GM18870 (cell line): Measurements from ENCODE around the gene RCSD1.
"Not testable (repeated sequence)": the region's sequence is repeated elsewhere in the genome, so short reads cannot be mapped to it uniquely, and the experiment has no call there.

Experiments used
- ATAC-seq: cut with Tn5 transposase; IDR thresholded peaks from one replicate; pipeline ENCODE4 v1.9.1; 2021; ENCODE audit warnings: moderate library complexity; ENCODE audit not compliant: unreplicated experiment

Gene RCSD1

GRCh38 chr1:167629681-167630567 lies at the start of gene RCSD1:
Gene RCSD1 (plus strand): TSS chr1:167630232. CDS start chr1:167630424, 192 bp downstream.
- ATAC-seq: no peak

DNA sequence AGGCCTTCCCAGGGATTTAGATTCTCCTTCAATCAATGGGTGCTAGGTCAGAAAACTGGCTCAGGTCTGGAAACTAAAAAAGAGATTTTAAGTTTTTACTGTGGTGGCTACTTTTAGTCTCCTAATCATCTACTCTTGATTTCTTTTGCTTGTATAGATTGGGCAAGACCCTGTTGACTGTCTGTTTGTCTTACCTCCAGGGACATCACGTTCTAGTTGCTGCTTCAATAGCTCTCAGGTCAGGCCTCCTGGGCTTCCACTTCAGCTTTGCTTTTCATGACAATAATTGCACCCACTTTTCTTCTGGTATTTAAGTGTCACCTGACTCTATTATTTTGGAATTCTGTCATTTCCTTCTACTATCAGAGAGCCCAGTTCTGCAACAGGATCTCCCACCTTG lies 48.0 kb upstream of the RCSD1 start:
- ATAC-seq: no peak

DNA sequence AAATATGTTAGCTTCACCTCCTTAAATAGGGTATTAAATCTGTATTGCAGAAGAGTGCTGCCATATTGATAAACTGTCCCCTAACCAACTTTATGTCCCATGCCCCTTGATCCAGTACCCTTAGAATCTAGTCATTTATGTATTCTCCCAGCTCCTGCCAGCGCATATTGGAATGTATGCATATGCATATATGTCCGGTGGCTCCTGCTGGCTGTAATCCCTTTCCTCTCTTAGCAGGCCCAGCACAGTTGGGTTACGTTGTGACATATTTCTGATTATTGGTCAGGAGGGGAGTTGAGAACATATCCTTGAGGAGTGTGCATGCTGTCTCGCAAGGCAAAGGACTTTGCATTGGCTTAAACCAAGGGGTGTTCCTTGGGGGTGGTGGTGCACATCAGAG lies 47.3 kb upstream of the RCSD1 start:
- no peak for ATAC-seq

DNA sequence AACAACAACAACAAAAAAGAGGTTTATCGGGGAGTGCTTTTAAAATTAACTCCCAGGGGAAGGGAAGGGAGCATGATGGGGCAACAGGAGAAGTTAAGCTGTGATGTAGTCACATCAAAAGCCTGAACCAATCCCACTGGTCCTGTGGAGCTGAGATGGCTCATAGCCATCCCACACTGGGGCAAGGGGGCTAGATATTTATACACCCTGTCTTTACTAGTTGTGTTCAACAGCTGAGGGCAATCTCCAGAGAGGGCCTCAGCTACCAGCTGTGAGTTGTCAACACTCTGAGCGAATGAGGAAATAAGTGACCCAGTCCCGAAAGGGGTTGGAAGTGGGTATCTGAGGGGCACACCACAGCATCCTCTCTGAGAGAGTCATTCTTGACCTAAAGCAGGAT lies 45.5 kb upstream of the RCSD1 start:
- ATAC-seq: no peak

GRCh38 chr1:167587342-167587741 lies 42.7 kb upstream of the RCSD1 start:
- no peak for ATAC-seq

- ATAC-seq: no peak
These were observed 42.2 kb upstream of the RCSD1 start for GRCh38 chr1:167587872-167588271.

GRCh38 chr1:167588361-167588760 lies 41.7 kb upstream of the RCSD1 start:
- no peak for ATAC-seq

- ATAC-seq: no peak
These were observed 37.6 kb upstream of the RCSD1 start for GRCh38 chr1:167592475-167592874.

DNA sequence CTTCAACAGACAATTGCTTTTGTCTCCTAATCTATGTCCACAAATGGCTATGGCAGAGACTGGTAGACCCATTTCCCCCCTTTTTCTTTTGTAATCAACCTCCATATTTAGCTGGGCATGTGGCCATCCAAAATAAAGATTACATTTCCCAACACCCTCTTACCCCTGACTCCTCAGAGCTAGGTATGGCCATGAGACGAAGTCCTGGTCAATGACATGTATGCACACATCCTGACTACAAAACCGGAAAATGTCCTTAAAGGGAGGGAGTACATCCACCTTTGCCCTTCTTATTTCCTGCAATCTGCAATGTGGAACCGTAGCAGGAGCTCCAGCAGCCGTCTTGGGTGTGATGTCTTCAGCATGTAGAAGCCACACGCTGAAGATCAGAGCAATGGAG lies 36.2 kb upstream of the RCSD1 start:
- ATAC-seq: no peak

DNA sequence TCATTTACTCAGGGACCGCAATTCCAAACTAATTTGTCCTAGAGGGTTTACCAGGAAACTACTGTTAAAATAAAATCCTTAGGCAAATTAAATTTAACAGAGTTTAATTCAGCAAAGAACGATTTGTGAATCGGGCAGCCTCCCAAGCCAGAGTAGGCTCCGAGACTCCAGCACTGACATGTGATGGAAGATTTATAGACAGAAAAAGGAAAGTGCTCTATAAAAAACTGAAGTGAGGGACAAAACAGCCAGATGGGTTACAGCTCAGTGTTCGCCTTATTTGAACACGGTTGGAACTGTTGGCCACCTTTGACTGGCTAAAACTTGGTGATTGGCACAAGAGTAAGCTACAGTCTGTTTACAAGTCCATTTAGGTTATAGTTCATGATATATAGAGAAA lies 35.2 kb upstream of the RCSD1 start:
- no peak for ATAC-seq

DNA sequence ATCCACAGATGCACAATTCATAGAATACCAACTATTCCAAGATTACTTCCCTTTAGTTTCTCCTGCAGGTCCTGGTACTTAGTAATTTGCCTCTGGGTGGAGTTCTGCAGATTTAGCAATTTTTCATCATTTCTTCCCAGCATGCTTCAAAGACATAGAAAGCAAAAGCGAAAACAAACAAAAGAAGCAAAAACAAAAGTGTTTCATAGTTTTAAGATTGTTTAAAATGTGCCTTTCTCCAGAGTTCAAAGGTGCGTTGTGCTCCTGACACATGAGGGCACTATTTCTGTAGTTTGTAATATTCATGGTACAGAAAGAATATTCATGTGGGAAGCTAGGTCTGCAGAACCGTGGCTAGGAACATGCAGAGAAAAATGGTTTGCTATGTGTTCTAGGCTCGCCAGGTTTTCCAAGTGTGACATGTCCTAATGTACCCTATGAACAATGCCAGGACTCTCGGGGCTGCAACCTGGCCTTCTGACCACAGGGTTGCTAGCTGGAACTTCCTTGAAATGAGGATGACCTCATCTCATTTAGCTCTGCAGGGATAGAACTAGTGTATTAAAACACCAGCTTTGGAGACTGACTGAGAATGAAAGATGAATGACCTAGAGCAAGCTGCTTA lies 30.0 kb upstream of the RCSD1 start:
- ATAC-seq: peak; percentile 71

DNA sequence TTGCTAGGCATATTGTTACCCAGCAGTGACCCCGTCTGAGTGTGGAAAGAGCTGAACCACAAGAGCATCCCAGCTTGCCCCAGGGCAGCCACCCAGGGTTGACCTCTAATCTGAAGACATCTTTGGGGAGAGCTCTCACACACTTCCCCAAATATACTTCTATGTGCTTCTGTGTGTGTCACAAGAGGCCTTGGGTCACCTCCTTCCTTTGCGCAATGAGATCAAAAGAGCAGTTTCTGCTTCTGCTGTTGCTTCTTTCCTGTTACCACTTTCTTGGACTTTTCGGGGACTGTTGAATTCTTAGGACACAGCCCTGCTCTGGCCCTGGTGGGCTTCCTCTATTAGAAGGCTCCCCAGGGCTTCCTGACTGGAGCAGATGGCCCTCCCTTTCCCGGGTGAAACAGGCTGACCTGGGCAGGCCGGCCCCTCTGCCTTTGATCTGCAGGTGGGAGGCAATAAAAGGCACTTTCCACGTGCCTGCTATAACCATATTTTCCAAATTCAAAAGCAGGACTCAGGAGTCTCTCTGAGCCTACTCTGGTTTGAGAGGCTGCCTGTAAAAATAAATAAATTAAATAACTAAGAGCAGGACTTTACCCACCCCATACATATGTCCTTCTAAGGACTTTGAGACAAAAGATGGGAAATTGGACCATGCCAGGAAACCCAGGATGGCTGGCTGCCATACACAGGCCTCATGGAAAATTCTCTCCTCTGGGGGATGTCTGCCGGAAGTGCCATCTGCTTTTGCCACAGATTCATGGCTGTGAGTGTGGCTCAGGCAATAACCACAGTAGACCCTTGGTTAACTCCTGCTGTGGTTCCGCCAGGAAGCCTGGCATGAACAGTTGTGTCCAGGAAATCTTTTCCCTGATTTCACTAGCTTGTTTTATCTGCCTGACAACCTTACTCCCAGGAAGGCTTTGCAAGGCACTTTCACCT lies 28.3 kb upstream of the RCSD1 start:
- ATAC-seq: no peak

GRCh38 chr1:167602840-167603239 lies 27.2 kb upstream of the RCSD1 start:
- no peak for ATAC-seq

- ATAC-seq: no peak
These were observed 24.5 kb upstream of the RCSD1 start for GRCh38 chr1:167605576-167605975.

DNA sequence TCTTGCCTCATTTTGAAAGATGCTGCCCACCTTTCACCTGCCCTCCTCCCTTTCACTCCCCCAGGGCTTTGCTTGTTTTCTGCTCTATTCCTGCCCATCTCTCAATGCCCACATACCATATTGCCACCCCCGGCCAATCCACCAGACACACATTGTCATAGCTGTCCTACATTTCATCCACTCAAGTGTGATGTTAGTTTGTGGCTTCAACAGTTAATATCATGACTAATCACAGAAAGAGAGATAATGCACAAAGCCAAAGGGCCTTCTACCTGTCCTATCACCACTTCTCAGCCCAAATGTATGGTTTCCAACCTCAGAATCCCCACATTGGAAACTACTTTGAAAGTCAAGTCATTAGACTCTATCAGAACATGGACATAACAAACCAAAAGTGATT lies 18.0 kb upstream of the RCSD1 start:
- ATAC-seq: no peak

DNA sequence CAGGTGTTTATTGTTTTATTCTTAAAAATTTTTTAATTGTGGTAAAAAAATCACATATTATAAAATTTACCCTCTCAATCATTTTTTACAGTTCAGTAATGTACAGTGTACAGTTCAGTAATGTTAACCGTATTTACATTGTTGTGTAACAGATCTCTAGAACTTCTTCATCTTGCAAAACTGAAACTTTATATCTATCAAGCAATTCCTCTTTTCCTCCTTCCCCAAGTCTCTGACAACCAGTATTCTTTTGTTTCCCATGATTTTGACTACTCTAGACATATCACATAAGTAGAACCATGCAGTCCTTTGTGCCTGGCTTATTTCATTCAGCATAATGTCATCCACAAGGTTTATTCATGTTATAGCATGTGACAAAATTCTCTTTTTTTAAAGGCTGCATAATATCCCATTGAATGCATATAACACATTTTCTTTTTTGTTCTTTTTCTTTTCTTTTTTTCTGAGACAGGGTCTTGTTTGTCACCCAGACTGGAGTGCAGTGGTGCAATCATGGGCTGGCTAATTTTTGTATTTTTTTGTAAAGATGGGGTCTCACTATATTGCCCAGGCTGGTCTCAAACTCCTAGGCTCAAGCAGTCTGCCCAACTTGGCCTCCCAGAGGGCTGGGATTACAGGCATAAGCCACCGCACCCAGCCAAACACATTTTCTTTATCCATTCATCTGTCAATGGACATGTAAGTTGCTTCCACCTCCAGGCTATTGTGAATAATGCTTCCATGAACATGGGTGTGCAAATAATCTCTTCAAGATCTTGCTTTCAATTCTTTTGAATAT lies 17.2 kb upstream of the RCSD1 start:
- no peak for ATAC-seq

- ATAC-seq: not testable (repeated sequence)
These were observed 16.0 kb upstream of the RCSD1 start for GRCh38 chr1:167613984-167614383.

- ATAC-seq: no peak
These were observed 15.2 kb upstream of the RCSD1 start for GRCh38 chr1:167614851-167615250.

GRCh38 chr1:167616521-167616920 lies 13.5 kb upstream of the RCSD1 start:
- no peak for ATAC-seq
